ENCODE data around the gene MYPN.
"Not testable (repeated sequence)": the region's sequence is repeated elsewhere in the genome, so short reads cannot be mapped to it uniquely, and the experiment has no call there.

MYPN gene

DNA sequence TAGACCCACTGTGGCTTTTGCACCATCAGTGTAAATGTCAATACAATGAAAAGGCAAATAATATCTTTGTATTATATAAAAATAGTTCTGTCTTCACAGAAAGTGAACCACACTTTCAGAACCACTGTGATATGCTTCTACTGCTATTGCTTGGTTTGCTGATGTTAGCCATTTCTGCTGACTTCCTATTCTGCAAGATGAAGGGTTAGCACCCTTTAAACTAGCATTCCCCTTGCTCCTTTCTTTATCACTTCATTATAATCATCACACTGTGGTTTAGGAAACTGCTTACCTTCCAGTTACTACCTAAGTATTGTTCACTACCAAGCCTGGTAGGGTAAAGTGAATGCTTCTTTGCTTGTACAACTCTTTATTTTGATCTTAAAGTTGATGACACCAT is 29.2 kb downstream of the MYPN start:
- DNase-seq, result no peak

DNA sequence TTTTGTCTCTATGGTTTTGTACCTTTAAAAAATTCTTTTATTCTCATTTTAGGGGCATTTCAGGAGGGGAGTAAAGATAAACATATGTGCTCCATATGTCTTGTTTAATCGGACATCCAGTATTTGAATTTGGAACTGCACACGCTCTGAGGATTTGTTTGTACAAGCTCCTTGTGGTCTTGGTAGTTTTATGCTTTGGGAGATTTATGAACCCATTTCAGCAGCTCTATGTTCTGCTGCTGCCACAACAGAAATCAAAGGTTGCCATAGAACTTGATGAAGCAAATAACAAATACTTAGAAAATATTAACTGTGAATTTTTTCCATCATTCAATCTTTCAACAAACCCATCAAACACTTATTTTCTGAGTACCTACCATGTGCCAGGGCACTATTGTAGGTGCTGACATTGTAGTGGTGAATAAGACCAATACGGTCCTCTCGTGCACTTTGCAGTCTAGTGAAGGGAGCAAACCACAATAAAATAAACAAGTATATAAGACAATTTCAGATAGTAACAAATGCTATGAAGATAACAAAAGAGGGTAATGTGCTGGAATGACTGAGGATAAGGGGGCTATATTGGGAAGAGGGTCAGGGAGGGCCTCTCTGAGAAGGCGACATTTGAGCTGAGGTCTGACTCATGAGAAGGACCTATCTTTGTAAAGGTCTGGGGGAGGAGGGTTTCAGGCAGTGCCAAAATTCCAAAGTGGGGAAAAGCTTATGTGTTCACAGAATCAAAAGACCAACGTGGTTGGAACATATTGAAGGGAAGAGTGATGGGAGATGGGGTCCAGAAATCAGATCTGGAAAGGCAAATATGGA is 30.4 kb downstream of the MYPN start:
- no peak for DNase-seq

- no peak for DNase-seq
These were observed 33.5 kb downstream of the MYPN start for GRCh38 chr10:68142761-68143160.

DNA sequence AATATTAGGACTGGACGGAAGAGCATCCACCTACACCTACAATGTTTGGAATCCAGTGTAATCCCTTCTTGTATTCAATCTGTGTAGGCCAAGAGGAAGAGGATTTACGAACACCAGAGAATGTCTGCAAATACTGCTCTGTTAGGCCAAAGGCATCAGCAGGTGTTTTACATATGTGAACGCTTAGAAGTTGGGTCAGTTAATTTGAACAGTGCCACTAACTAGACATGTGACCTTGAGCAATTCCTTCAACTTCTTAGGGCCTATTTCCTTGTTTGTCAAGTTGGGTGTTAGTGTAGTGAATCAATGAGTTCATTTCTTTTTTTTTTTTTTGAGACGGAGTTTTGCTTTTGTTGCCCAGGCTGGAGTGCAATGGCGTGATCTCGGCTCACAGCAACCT is 35.4 kb downstream of the MYPN start:
- DNase-seq, result no peak

DNA sequence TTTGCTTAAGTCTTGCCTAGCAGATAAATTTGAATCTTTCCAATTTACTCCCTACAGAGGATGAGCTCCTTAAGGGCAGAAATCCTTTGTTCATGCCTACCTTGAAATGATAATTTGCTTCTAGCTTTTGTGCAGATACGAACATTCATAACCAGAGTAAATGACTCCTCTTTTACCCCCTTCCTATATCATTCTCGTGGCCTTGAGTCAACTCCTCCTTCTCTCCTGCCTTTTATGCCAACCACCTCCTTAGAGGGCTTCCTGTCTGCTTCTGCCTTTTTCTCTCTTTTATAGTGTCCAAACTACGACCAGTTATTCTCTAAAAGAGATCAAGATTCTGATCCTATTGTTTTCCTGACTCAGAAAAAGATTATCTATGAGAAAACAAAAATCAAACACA is 36.4 kb downstream of the MYPN start:
- no peak for DNase-seq

GRCh38 chr10:68146133-68146532 is 36.8 kb downstream of the MYPN start:
- no peak for DNase-seq

DNA sequence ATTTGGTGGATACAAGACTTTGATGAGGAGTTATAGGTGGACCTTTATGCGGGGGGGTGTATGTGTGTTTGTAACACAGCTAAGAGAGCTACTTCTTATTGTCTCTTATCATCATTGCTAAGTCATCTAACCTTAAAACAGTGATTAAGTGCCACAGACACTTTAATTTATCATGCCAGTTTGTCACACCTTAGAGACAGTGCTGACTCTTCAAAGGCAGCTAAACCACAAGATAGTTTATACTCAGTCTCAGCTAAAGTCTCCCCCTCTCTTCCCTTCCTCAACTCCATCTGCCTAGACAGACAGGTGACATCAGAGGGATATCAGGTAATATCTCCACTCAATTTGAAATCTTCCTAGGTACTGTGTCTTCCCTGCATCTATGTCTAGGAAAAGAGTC is 42.2 kb downstream of the MYPN start:
- no peak for DNase-seq

- DNase-seq, result no peak
These were observed 44.4 kb downstream of the MYPN start for GRCh38 chr10:68153473-68154210.

DNA sequence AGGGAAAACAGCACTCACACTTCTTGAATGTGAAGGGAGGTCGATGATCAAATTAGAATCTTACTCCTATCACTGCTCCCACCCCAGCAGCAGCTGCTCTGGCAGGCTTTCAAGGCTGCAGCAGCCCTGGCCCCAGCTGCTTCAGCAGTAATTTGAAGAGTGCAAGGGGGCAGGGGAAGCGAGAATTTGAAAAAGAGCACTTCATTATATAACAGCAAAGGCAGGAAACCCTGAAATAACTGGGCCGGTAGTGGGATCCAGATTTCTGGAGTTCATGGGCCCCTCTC is 44.9 kb downstream of the MYPN start:
- DNase-seq, result no peak

DNA sequence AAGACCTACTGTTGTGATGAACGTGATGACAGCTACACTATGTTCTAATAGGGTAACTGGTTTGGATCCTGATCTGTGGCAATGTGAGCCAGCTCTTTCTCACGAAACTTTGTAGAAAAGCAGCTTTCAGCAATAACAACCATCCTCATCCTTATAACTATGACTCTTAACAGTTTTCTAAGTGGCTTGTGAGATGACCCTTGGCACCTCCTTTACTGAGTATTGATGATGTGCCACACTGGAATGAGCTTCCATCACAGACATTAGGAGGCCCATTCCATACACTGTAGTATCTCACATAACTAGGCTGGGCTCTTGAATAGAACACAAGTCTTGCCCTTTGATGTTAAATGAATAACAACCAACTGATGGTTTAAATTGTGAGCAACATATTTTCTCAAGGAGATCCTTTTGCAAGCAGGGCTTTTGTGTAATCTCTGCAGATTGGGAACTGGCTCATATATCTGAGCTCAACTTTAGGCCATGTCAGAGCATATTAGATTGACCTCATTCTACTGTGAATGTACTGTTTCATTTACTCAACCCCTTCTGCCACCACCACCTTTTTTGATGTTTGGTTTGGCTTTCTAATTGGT is 46.4 kb downstream of the MYPN start:
- DNase-seq, result no peak

- peak; percentile 56 for DNase-seq
These were observed 47.3 kb downstream of the MYPN start for GRCh38 chr10:68156373-68157185.

DNA sequence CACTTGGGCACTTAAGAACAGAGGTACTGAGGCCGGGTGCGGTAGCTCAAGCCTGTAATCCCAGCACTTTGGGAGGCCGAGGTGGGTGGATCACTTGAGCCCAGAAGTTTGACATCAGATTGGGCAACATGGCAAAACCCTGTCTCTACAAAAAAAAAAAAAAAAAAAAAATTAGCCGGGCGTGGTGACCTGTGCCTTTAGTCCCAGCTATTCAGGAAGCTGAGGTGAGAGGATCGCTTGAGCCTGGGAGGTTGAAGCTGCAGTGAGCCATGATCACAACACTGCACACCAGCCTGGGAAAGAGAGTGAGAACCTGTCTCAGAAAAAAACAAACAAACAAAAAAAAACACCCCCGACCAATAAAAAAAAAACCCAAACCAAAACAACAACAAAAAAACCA is 48.2 kb downstream of the MYPN start:
- not testable (repeated sequence) for DNase-seq

DNA sequence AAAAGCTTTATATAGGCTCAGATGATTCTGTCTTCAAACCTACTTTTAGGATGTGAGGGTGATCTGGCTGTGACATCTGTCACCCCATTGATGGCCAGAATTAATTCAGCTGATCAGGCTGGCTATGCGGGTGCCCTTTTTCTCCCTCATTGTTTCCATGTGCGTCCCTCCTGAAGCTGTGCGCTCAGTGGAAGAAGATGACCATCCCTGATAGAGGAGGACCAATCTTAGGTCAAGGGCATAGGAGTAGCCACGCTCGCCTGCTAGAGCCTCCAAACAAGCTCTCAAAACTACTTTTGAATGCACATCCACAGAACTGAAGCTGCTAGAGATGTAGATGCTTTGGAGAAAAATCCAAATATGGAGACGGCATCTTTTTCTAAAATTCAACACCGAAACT is 48.7 kb downstream of the MYPN start:
- no peak for DNase-seq

- no peak for DNase-seq
These were observed 54.4 kb downstream of the MYPN start for GRCh38 chr10:68163735-68164134.

DNA sequence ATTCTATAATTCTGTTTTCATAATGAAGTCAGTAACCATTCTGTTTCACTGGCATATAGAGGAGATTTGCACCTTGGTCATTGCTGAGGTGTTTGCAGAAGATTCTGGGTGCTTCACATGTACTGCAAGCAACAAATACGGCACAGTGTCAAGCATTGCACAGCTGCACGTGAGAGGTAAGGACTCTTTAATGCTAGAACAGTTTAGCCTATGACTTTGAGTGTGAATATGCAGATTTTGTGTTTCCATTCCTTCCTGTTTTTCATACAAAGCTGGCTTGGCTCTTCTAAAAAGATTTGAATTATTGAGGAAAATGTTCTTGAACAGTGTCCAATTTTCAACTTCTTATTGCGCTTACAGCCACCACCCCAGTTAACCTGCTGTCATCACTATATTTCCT is 56.4 kb downstream of the MYPN start:
- DNase-seq, result no peak

DNA sequence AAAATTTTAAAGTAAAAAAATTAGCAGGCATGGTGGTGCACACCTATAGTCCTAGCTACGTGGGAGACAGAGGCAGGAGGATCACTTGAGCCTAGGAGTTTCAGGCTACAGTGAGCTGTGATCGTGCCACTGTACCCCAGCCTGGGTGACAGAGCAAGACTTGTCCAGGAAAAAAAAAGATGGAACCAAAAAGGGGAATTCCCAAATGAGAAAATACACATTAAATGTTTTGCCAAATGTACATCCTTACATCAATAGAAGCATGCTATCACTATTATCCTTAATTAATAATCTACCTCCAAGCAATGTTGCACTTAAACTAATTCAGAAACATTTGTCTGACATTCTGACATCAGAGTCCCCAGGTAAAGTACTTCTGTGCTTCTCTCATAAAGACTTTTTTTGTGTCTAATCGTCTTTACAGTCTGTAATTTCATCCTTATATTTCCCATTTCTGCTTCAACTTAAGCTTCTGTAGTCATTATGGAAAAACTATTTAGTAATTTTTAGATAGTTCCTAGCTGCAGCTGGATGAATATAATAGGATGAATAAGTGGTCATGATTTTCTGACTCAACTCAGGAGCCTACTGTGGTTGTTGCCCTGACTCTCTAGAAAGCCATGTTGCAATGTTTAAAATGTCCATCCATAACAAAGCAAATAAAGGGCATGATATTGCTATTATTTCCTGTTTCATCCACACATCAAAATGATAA is 57.7 kb downstream of the MYPN start:
- DNase-seq, result no peak

GRCh38 chr10:68167586-68168189 is 58.4 kb downstream of the MYPN start:
- DNase-seq, result no peak

DNA sequence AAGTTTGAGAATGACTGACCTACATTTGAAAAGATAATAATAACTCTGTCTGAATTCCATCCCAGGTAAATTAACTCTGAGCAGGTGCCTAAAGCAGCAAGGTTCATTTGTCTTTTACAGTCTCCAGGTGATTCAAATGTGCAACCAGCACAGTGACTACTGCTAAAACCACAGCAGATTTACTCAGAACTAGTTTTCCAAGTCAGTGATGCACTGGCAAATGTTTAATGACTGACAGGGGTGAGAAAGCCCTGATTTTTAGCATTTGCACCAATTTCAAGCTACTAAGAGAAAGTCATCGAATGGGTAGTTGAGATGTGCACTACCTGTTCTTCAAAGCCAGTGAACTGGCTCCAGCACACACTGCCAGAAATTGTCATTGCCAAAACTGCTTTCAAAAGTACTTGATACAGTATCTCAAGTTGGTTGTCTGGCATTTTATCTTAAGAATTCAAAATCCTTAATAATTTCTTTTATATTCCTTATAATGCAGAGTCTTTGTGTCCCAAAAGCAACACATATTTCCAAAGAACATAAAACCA is 62.3 kb downstream of the MYPN start:
- no peak for DNase-seq

DNA sequence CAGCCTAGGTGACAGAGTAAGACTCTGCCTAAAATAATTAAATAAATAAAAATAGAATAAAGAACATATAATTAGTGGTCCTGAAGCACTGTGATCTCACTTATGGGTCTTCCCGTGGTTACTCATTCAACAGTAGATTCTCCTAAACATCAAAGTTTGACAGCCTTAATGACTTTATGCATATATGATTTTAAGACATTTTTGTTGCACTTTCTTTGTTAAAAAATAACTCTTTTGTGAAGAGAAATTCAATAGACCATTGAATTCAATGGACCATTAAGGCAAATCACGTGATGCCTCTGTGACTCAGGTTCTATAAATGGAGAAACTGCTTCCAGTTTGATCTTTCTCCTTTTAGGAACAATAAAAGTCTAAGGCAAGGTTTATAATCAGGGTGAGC is 63.0 kb downstream of the MYPN start:
- DNase-seq, result no peak

- no peak for DNase-seq
These were observed 66.7 kb downstream of the MYPN start for GRCh38 chr10:68175949-68176348.

DNA sequence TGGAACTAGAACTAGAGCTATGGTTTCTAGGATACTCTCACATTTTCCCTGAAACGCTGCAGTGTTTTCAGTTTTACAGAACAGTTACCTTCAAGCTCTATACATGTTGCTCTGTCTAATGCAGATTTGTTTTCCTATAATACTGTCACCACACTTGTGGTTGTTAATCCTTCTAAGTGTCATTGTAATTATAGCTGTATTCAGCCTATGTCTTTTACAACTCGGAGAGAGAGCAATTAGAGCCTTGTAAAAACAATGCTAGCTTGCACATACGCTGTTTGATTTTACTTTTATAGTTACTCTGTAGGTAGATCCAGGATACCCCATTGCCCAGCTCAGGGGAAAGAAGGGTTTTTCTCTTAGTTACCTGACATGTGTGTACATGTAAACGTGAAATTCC is 67.5 kb downstream of the MYPN start:
- no peak for DNase-seq

- DNase-seq, result no peak
These were observed 69.3 kb downstream of the MYPN start for GRCh38 chr10:68178592-68178991.
